OCI-LY7 (cell line): ENCODE results near the gene DIAPH3. TPM values are rescaled to one million over a fixed set of nuclear protein-coding genes. Genes with fewer than 3 reads are reported as not detected.

ENCODE experiments used
- BruUV-seq: library from RNA; stranded (reverse); fragments of 400-500 nt; replicated peaks from 2 replicates; lab custom pipeline; 2021; lab: Mats Ljungman, UMichigan
- CTCF ChIA-PET: fragments of 300-600 bp; sonication (Branson Sonifier 250); formaldehyde crosslinking; loops from one replicate; lab custom pipeline; 2022; ENCODE audit warnings: antibody characterized with exemption; ENCODE audit not compliant: unreplicated experiment; lab: Charles Lee
- POLR2A ChIA-PET: fragments of 300-600 bp; sonication (Branson Sonifier 250); formaldehyde crosslinking; loops from one replicate; lab custom pipeline; 2022; ENCODE audit warnings: antibody characterized with exemption; lab: Charles Lee
- DNase-seq: peaks from one replicate; pipeline ENCODE4 v3.0.0-alpha.2; 2015; ENCODE audit warnings: low spot score
- H2AFZ ChIP-seq: fragments of 200-600 bp; sonication (generic), shearing (Covaris generic); 2 replicates; pipeline ENCODE4 v1.6.1; 2014; ENCODE audit warnings: mild to moderate bottlenecking, antibody characterized with exemption, low read length, moderate library complexity
- H3K27ac ChIP-seq: fragments of 200-600 bp; sonication (generic); 2 replicates; pipeline ENCODE4 v1.5.1; 2014; ENCODE audit warnings: mixed run types, low read depth, mild to moderate bottlenecking, moderate library complexity, low read length, inconsistent platforms; ENCODE audit not compliant: poor library complexity, severe bottlenecking
- H3K36me3 ChIP-seq: fragments of 200-600 bp; sonication (generic); 2 replicates; pipeline ENCODE4 v1.6.1; 2014; ENCODE audit warnings: mild to moderate bottlenecking, antibody characterized with exemption, low read length, moderate library complexity, mixed read lengths; ENCODE audit not compliant: insufficient read depth
- H3K4me1 ChIP-seq: fragments of 200-600 bp; sonication (generic); 2 replicates; pipeline ENCODE4 v1.5.1; 2014; ENCODE audit warnings: mild to moderate bottlenecking, low read length; ENCODE audit not compliant: insufficient read depth, poor library complexity, severe bottlenecking
- H3K4me2 ChIP-seq: fragments of 200-600 bp; sonication (generic); 2 replicates; pipeline ENCODE4 v1.6.1; 2014; ENCODE audit warnings: mild to moderate bottlenecking, low read length
- H3K4me3 ChIP-seq: fragments of 200-600 bp; sonication (generic); 2 replicates; pipeline ENCODE4 v1.5.1; 2014; ENCODE audit warnings: mild to moderate bottlenecking, low read depth, low read length; ENCODE audit not compliant: poor library complexity, severe bottlenecking
- H3K79me2 ChIP-seq: fragments of 200-600 bp; sonication (generic); 2 replicates; pipeline ENCODE4 v1.6.1; 2016; ENCODE audit warnings: low read depth, mild to moderate bottlenecking, low read length, moderate library complexity, mixed read lengths; ENCODE audit not compliant: insufficient read depth
- H3K9me2 ChIP-seq: fragments of 200-600 bp; sonication (generic); 2 replicates; pipeline ENCODE4 v1.6.1; 2016; ENCODE audit warnings: mild to moderate bottlenecking, low read length, mixed read lengths; ENCODE audit not compliant: insufficient read depth
- H3K9me3 ChIP-seq: fragments of 200-600 bp; sonication (generic); 2 replicates; pipeline ENCODE4 v1.6.1; 2014; ENCODE audit warnings: mild to moderate bottlenecking, mixed run types, low read length, mixed read lengths
- H4K20me1 ChIP-seq: fragments of 200-600 bp; sonication (generic); 2 replicates; pipeline ENCODE4 v1.6.1; 2014; ENCODE audit warnings: mild to moderate bottlenecking, antibody characterized with exemption, low read length, moderate library complexity, mixed read lengths; ENCODE audit not compliant: insufficient read depth
- CTCF ChIP-seq: fragments of 200-600 bp; sonication (generic); conservative IDR thresholded peaks from 2 replicates; pipeline ENCODE4 v1.5.1; 2014; ENCODE audit warnings: mild to moderate bottlenecking, antibody characterized with exemption, low read length, moderate library complexity, mixed read lengths
- EZH2phosphoT487 ChIP-seq: fragments of 200-600 bp; sonication (generic); IDR thresholded peaks from 2 replicates; pipeline ENCODE4 v1.6.1; 2018; ENCODE audit warnings: low read depth, borderline replicate concordance, mild to moderate bottlenecking, mixed run types, antibody characterized with exemption, low read length, moderate library complexity, mixed read lengths
- intact Hi-C: fragments of 100-400 bp; cut with micrococcal nuclease; formaldehyde crosslinking; loops from one replicate; pipeline ENCODE4 v1.10.0; 2022; ENCODE audit not compliant: unreplicated experiment
- total RNA-seq, 2 experiments: library from RNA; depleted of rRNA in 1 of 2; stranded (reverse); fragments of >200 nt in 1 of 2; shearing (Covaris generic) in 1 of 2; gene quantifications; 2 replicates each; pipeline ENCODE4 v1.2.3, GENCODE V29; 2014 to 2022

DIAPH3 gene
- total RNA-seq, 2 experiments from 2014 or later: 33.5 to 37.2 TPM

GRCh38 chr13:60019119-60019993, 144.4 kb downstream of the DIAPH3 start:
- intact Hi-C loops: no loop called here
- H3K4me2 ChIP-seq: peak overlapping the region; percentile 13; the same call in 1 of the 2 replicates
- H3K4me3 ChIP-seq: no peak overlapping the region
- H3K9me3 ChIP-seq: no peaks in the 10 kb centered on the region
- no TSS peak for BruUV-seq
- H3K27ac ChIP-seq: no peak overlapping the region
- H3K36me3 ChIP-seq: peaks cover 7% of the 10 kb centered on the region; the same call in 1 of the 2 replicates
- no peaks in the 10 kb centered on the region for H4K20me1 ChIP-seq
- peaks cover 13% of the 10 kb centered on the region for H3K4me1 ChIP-seq
- no peak for TF ChIP-seq CTCF
- no peak for TF ChIP-seq EZH2phosphoT487
- H2AFZ ChIP-seq: no peak overlapping the region
- CTCF ChIA-PET: no interaction called here
- no peaks in the 10 kb centered on the region for H3K9me2 ChIP-seq
- POLR2A ChIA-PET: interaction anchor here (0.7 kb wide), 1 partner anchor 15 kb away, joined by 3 read pairs; no protein-coding TSS in a partner anchor
- DNase-seq: peak; percentile 3
- H3K79me2 ChIP-seq: 0 out of 2 replicates have a peak, but pooled peaks cover 5% of the 10 kb centered on the region

GRCh38 chr13:60018536-60018935, 145.2 kb downstream of the DIAPH3 start:
- Histone ChIP-seq H3K27ac (no peak overlapping the region), H3K9me2 (no peaks in the 10 kb centered on the region), H3K79me2 (0 out of 2 replicates have a peak, but pooled peaks cover 5% of the 10 kb centered on the region), H3K36me3 (peaks cover 6% of the 10 kb centered on the region; the same call in 1 of the 2 replicates), H2AFZ (no peak overlapping the region), H3K4me2 (no peak overlapping the region), H4K20me1 (no peaks in the 10 kb centered on the region), H3K4me3 (no peak overlapping the region), H3K4me1 (peaks cover 13% of the 10 kb centered on the region), H3K9me3 (no peaks in the 10 kb centered on the region)
- intact Hi-C loops: no loop called here
- ChIA-PET CTCF (no interaction called here), POLR2A (interaction anchor here (0.6 to 0.7 kb wide), 2 partner anchors 14 to 16 kb away, joined by 3 read pairs; no protein-coding TSS in a partner anchor)
- no peak for TF ChIP-seq EZH2phosphoT487
- no peak for TF ChIP-seq CTCF
- no TSS peak for BruUV-seq
- no peak for DNase-seq

- Histone ChIP-seq H3K4me3 (no peak overlapping the region), H3K9me3 (no peaks in the 10 kb centered on the region), H2AFZ (no peak overlapping the region), H3K4me1 (peaks cover 13% of the 10 kb centered on the region), H3K4me2 (no peak overlapping the region), H3K79me2 (0 out of 2 replicates have a peak, but pooled peaks cover 5% of the 10 kb centered on the region), H3K9me2 (no peaks in the 10 kb centered on the region), H3K27ac (no peak overlapping the region), H3K36me3 (peaks cover 11% of the 10 kb centered on the region; the same call in 1 of the 2 replicates), H4K20me1 (no peaks in the 10 kb centered on the region)
- no peak for DNase-seq
- no TSS peak for BruUV-seq
- TF ChIP-seq CTCF: no peak
- no peak for TF ChIP-seq EZH2phosphoT487
- intact Hi-C loops: no loop called here
- POLR2A ChIA-PET: no interaction called here
- CTCF ChIA-PET: no interaction called here
Observed at GRCh38 chr13:60016229-60016628, 147.5 kb downstream of the DIAPH3 start.
